Astrocyte (in vitro differentiated cells and primary cell): ENCODE data around the gene C10orf62.

ENCODE experiments used
- EZH2 ChIP-seq: IDR thresholded peaks from 2 replicates; pipeline ENCODE4 v1.6.1; 2012; ENCODE audit warnings: mild to moderate bottlenecking, low read length, inconsistent platforms; ENCODE audit not compliant: insufficient read depth
- TF ChIP-seq, protein P1 (sequence below): IDR thresholded peaks from 2 replicates; pipeline ENCODE4 v1.5.1; 2011; ENCODE audit warnings: low read depth, mild to moderate bottlenecking, inconsistent platforms, low read length, moderate library complexity; ENCODE audit not compliant: insufficient read depth

DNA sequence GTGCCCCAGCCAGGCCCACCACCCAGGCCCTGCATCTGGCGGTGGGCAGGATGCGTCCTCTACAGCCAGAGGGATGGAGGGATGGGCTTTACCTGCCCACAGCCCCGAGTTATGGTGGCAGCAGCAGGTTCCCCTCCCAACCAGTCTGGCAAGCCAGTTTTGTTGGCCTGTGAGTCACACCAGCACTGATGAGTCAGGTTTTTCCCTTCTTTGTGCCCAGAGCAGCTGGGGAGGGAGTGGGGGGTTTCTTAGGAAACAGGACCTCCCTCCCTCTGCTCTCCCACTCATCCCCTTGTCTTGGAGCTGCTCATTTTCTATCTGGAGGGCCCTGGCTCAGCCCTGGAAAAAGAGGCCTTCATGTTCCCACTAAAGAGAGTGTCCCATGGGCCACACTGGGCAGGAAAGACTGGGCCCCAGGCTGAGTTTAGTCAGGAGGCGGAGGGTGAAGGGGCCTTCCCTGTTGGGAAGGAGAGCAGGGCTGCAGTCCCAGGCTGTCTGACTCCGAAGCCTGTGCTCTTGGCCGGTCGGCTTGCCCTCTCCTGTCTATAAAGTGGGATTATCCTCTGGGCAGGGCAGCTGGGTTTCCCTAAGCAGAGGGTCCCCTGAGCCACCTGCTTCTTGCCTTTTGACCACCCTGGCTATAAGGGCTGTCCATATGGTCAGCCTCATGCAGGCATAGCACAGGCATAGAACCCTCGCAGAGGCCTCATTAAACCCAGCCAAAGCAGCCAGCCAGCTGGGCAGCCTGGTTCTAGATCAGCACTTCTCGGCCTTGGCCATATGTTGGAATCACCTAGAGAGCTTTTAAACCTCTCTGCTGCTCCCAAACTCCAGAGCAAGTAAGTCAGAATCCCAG, 47.1 kb upstream of the C10orf62 start:
- TF ChIP-seq, protein P1, sequence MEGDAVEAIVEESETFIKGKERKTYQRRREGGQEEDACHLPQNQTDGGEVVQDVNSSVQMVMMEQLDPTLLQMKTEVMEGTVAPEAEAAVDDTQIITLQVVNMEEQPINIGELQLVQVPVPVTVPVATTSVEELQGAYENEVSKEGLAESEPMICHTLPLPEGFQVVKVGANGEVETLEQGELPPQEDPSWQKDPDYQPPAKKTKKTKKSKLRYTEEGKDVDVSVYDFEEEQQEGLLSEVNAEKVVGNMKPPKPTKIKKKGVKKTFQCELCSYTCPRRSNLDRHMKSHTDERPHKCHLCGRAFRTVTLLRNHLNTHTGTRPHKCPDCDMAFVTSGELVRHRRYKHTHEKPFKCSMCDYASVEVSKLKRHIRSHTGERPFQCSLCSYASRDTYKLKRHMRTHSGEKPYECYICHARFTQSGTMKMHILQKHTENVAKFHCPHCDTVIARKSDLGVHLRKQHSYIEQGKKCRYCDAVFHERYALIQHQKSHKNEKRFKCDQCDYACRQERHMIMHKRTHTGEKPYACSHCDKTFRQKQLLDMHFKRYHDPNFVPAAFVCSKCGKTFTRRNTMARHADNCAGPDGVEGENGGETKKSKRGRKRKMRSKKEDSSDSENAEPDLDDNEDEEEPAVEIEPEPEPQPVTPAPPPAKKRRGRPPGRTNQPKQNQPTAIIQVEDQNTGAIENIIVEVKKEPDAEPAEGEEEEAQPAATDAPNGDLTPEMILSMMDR: no peak
- no peak for TF ChIP-seq EZH2
